Tibial artery (tissue), 4 donors: Measurements from ENCODE around the gene FEN1.
A peak's percentile ranks its signal among the peaks of the same experiment; 100 is the strongest.

Experiments
- DNase-seq, 2 donors: peaks; one replicate each; pipeline ENCODE4 v3.0.0-alpha.2; 2019
- H3K27ac ChIP-seq, 2 donors: fragments of 200-600 bp; sonication (generic) in 1 of 2; 1 replicate in 1 of 2; 2 replicates in 1 of 2; pipeline ENCODE4 v1.5.1; 2018 to 2019; ENCODE audit warnings: mild to moderate bottlenecking in 1 of 2
- H3K27me3 ChIP-seq, 2 donors: fragments of 200-600 bp; sonication (generic) in 1 of 2; one replicate each; pipeline versions ENCODE4 v1.5.1 to v1.6.0; 2016 to 2019
- H3K36me3 ChIP-seq, 3 donors: fragments of 200-600 bp; sonication (generic) in 2 of 3; one replicate each; pipeline ENCODE4 v1.5.1; 2016 to 2019; ENCODE audit warnings: mild to moderate bottlenecking in 2 of 3
- H3K4me1 ChIP-seq, 4 donors: fragments of 200-600 bp; sonication (generic) in 2 of 4; 1 replicate in 3 of 4; 2 replicates in 1 of 4; pipeline ENCODE4 v1.5.1; 2016 to 2019
- H3K4me3 ChIP-seq, 2 donors: fragments of 200-600 bp; sonication (generic) in 1 of 2; 1 replicate in 1 of 2; 2 replicates in 1 of 2; pipeline ENCODE4 v1.5.1; 2018 to 2019; ENCODE audit warnings: mild to moderate bottlenecking in 2 of 2
- H3K9me3 ChIP-seq, 3 donors: fragments of 200-600 bp; sonication (generic) in 1 of 3; one replicate each; pipeline ENCODE4 v1.5.1; 2016 to 2019
- CTCF ChIP-seq, 2 experiments: fragments of 200-600 bp in 1 of 2; fragments of 450-650 bp in 1 of 2; IDR thresholded peaks; one replicate each; pipeline ENCODE4 v1.5.1; 2017 to 2019; ENCODE audit warnings: antibody characterized with exemption in 2 of 2, mild to moderate bottlenecking in 1 of 2, moderate library complexity in 1 of 2
- intact Hi-C: fragments of 100-400 bp; cut with DNase I; formaldehyde crosslinking; loops from one replicate; pipeline ENCODE4 v1.15.0; 2023; ENCODE audit warnings: low total_unique reads

FEN1 gene

GRCh38 chr11:61795876-61796526 is 3.3 kb downstream of the FEN1 start:
- no peaks in the 10 kb centered on the region for H3K27me3 ChIP-seq
- no peak for TF ChIP-seq CTCF (IDR thresholded peaks at IDR 0.05)
- intact Hi-C loops = loop anchor here (5.0 to 10.0 kb wide), 3 partner anchors 91 to 309 kb away; no protein-coding TSS in a partner anchor
- no peak overlapping the region for H3K27ac ChIP-seq
- peaks cover 0 to 30% (median 16%) of the 10 kb centered on the region in 4 donors for H3K4me1 ChIP-seq
- DNase-seq = no peak
- H3K9me3 ChIP-seq = no peaks in the 10 kb centered on the region
- no peak overlapping the region for H3K4me3 ChIP-seq
- peaks cover 0 to 11% (median 0%) of the 10 kb centered on the region in 3 donors for H3K36me3 ChIP-seq

- peak; percentile 85 to 86 for DNase-seq
- Histone ChIP-seq H3K4me1 (peaks cover 0 to 21% (median 7%) of the 10 kb centered on the region in 4 donors), H3K36me3 (peaks cover 8 to 22% (median 11%) of the 10 kb centered on the region in 3 donors), H3K27ac (peak overlapping the region; percentile 55 to 68), H3K27me3 (no peaks in the 10 kb centered on the region), H3K9me3 (no peaks in the 10 kb centered on the region), H3K4me3 (peak overlapping the region in 1 of 2 donors; percentile 11)
- peak; percentile 80 to 92 for TF ChIP-seq CTCF (IDR thresholded peaks at IDR 0.05)
- intact Hi-C loops = loop anchor here (5.0 to 10.0 kb wide), 3 partner anchors 90 to 307 kb away; no protein-coding TSS in a partner anchor
These were observed 4.7 kb downstream of the FEN1 start for GRCh38 chr11:61797263-61797944.

- no peak for TF ChIP-seq CTCF (IDR thresholded peaks at IDR 0.05)
- no peak for DNase-seq
- no peak overlapping the region for H3K4me3 ChIP-seq
These were observed 7.1 kb downstream of the FEN1 start for GRCh38 chr11:61799665-61800284.

GRCh38 chr11:61800331-61801281 is 7.9 kb downstream of the FEN1 start:
- intact Hi-C loops = no loop called here
- H3K36me3 ChIP-seq = peaks cover 31 to 49% (median 38%) of the 10 kb centered on the region in 3 donors

More at GRCh38 chr11:61799665-61800284, 7.1 kb downstream of the FEN1 start:
- intact Hi-C loops = loop anchor here (5.0 to 10.0 kb wide), 3 partner anchors 88 to 305 kb away; no protein-coding TSS in a partner anchor
- H3K9me3 ChIP-seq = no peaks in the 10 kb centered on the region
- H3K27me3 ChIP-seq = no peaks in the 10 kb centered on the region
- H3K27ac ChIP-seq = no peak overlapping the region
- H3K36me3 ChIP-seq = peaks cover 24 to 45% (median 32%) of the 10 kb centered on the region in 3 donors
- H3K4me1 ChIP-seq = peaks cover 0 to 8% (median 0%) of the 10 kb centered on the region in 4 donors

More at GRCh38 chr11:61800331-61801281, 7.9 kb downstream of the FEN1 start:
- no peaks in the 10 kb centered on the region for H3K9me3 ChIP-seq
- no peak for TF ChIP-seq CTCF (IDR thresholded peaks at IDR 0.05)
- DNase-seq = no peak
- no peak overlapping the region for H3K4me3 ChIP-seq
- H3K4me1 ChIP-seq = peaks cover 0 to 8% (median 0%) of the 10 kb centered on the region in 4 donors
- H3K27ac ChIP-seq = no peak overlapping the region
- no peaks in the 10 kb centered on the region for H3K27me3 ChIP-seq
